Measurements from ENCODE around the gene KRTAP10-3. TPM values are rescaled to one million over a fixed set of nuclear protein-coding genes. Genes with fewer than 3 reads are reported as not detected.
"Not testable (repeated sequence)": the region's sequence is repeated elsewhere in the genome, so short reads cannot be mapped to it uniquely, and the experiment has no call there.

The KRTAP10-3 gene
- total RNA-seq, 1 donor from 2014 or later = not detected

DNA sequence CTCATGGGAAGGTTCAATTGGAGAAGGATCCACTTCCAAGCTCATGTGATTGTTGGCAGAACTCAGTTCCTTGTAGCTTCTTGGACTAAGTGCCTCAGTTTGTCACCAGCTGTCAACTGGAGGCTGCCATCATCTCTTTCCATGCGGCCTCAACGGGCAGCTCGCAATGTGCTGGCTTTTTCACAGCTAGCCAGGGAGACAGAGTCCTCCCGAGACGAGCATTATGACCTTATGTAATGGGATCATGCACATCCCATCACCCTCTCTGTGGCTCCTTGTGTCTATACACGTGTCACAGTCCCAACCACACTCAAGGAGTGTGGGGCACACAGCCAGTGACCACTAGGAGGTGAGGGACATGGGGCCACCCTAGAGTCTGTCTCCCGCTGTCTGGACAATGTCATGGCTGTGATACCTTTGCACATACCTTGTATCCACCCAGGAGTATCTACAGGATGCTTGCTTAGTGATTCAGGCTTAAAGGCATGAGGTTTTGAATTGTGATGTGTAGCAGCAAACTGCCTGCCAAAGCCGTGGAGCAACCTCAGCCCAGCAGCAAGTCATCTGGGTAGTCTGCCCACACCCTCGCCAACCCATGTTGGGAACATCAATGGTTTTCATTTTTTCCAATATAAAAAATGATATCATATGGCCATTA lies 37.6 kb upstream of the KRTAP10-3 start:
- POLR2A ChIA-PET = no interaction called here
- H3K36me3 Mint-ChIP-seq (ENCODE audit: low read depth) = no peaks in the 10 kb centered on the region
- peaks cover 4% of the 10 kb centered on the region for H3K9me3 Mint-ChIP-seq
- intact Hi-C loops (cut with micrococcal nuclease) = no loop called here
- peaks cover 17% of the 10 kb centered on the region for H3K27me3 Mint-ChIP-seq
- TF ChIP-seq CTCF (IDR thresholded peaks at IDR 0.05) = no peak
- no peak overlapping the region for H3K4me3 Mint-ChIP-seq
- H3K4me1 Mint-ChIP-seq = no peaks in the 10 kb centered on the region
- CTCF ChIA-PET = no interaction called here
- ATAC-seq (ENCODE audit: low read depth) = no peak
- no peak for DNase-seq
- no peak overlapping the region for H3K27ac Mint-ChIP-seq

- no peak for DNase-seq
- H3K4me3 Mint-ChIP-seq = no peak overlapping the region
- TF ChIP-seq CTCF (IDR thresholded peaks at IDR 0.05) = no peak
- no peaks in the 10 kb centered on the region for H3K4me1 Mint-ChIP-seq
- POLR2A ChIA-PET = no interaction called here
- H3K27me3 Mint-ChIP-seq = peaks cover 20% of the 10 kb centered on the region
- no peaks in the 10 kb centered on the region for H3K36me3 Mint-ChIP-seq (ENCODE audit: low read depth)
- CTCF ChIA-PET = no interaction called here
- no peak for ATAC-seq (ENCODE audit: low read depth)
- H3K9me3 Mint-ChIP-seq = peaks cover 4% of the 10 kb centered on the region
- intact Hi-C loops (cut with micrococcal nuclease) = no loop called here
- no peak overlapping the region for H3K27ac Mint-ChIP-seq
Measured at GRCh38 chr21:44595524-44595923, 36.9 kb upstream of the KRTAP10-3 start.

DNA sequence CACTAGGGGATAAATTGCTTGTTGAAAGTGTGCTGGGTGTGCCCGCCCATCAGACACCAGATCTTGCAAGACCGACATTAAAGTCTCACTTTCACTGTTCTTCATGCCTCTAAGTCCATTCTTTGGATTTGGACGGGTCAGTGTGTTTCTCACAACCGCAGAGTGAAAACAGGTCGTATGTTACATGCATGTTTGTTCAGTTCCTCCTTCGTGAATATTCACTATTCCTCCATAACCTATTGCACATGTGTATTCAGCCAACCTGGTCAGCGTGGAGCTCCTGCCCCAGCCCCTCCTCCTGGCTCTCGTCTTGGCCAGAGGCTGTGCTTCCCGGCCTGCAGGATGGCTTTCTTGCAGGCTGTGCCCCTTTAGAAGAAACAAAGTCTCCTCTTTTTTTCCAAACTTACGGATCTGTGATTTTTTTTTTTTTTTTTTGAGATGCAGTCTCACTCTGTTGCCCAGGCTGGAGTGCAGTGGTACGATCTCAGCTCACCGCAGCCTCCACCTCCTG lies 35.9 kb upstream of the KRTAP10-3 start:
- POLR2A ChIA-PET = no interaction called here
- Mint-ChIP-seq H3K4me3 (no peak overlapping the region), H3K36me3 (ENCODE audit: low read depth) (no peaks in the 10 kb centered on the region), H3K27me3 (peaks cover 16% of the 10 kb centered on the region), H3K4me1 (no peaks in the 10 kb centered on the region), H3K27ac (no peak overlapping the region), H3K9me3 (peaks cover 4% of the 10 kb centered on the region)
- intact Hi-C loops (cut with micrococcal nuclease) = no loop called here
- CTCF ChIA-PET = no interaction called here
- no peak for DNase-seq
- TF ChIP-seq CTCF (IDR thresholded peaks at IDR 0.05) = no peak
- no peak for ATAC-seq (ENCODE audit: low read depth)

- Mint-ChIP-seq H3K27me3 (peaks cover 20% of the 10 kb centered on the region), H3K4me1 (no peaks in the 10 kb centered on the region), H3K27ac (no peak overlapping the region), H3K9me3 (peaks cover 4% of the 10 kb centered on the region), H3K36me3 (ENCODE audit: low read depth) (no peaks in the 10 kb centered on the region), H3K4me3 (no peak overlapping the region)
- ChIA-PET POLR2A (no interaction called here), CTCF (no interaction called here)
- TF ChIP-seq CTCF (IDR thresholded peaks at IDR 0.05) = no peak
- no peak for DNase-seq
- intact Hi-C loops (cut with micrococcal nuclease) = no loop called here
- no peak for ATAC-seq (ENCODE audit: low read depth)
Measured at GRCh38 chr21:44593598-44594405, 35.2 kb upstream of the KRTAP10-3 start.

GRCh38 chr21:44592446-44593311 lies 34.1 kb upstream of the KRTAP10-3 start, which contains the start of gene KRTAP10-6:
TSS of gene KRTAP10-6 (minus strand) at chr21:44592505. CDS start at chr21:44592484, 21 bp downstream.
- ChIA-PET CTCF (no interaction called here), POLR2A (no interaction called here)

GRCh38 chr21:44591801-44592130 lies 33.2 kb upstream of the KRTAP10-3 start:
- CTCF ChIA-PET; H3K27ac Mint-ChIP-seq; intact Hi-C loops (cut with micrococcal nuclease); H3K9me3 Mint-ChIP-seq; ATAC-seq (ENCODE audit: low read depth); H3K4me3 Mint-ChIP-seq; H3K4me1 Mint-ChIP-seq; POLR2A ChIA-PET; DNase-seq; H3K36me3 Mint-ChIP-seq (ENCODE audit: low read depth): not testable (repeated sequence)
- peaks cover 30% of the 10 kb centered on the region for H3K27me3 Mint-ChIP-seq

More at GRCh38 chr21:44592446-44593311, 34.1 kb upstream of the KRTAP10-3 start, which contains the start of gene KRTAP10-6:
- Mint-ChIP-seq H3K4me3 (no peak within 1 kb of the TSS), H3K4me1 (no peaks in the 10 kb centered on the region), H3K36me3 (ENCODE audit: low read depth) (no peaks in the 10 kb centered on the region), H3K9me3 (no peaks in the 10 kb centered on the region), H3K27ac (no peak within 1 kb of the TSS), H3K27me3 (peaks cover 22% of the 10 kb centered on the region)
- ATAC-seq (ENCODE audit: low read depth) = no peak
- no peak for TF ChIP-seq CTCF (IDR thresholded peaks at IDR 0.05)
- no peak for DNase-seq
- intact Hi-C loops (cut with micrococcal nuclease) = no loop called here
